Mucosa of stomach (tissue), 1 donor: ENCODE measurements around the gene EIF1AD.
"Not testable (repeated sequence)": the region's sequence is repeated elsewhere in the genome, so short reads cannot be mapped to it uniquely, and the experiment has no call there.

Source experiments
- H3K27me3 ChIP-seq: one replicate; pipeline ENCODE4 v1.7.0; 2013; ENCODE audit warnings: mild to moderate bottlenecking, low read length; ENCODE audit not compliant: control insufficient read depth, insufficient read depth
- H3K36me3 ChIP-seq: one replicate; pipeline ENCODE4 v1.7.0; 2013; ENCODE audit warnings: low read length; ENCODE audit not compliant: control insufficient read depth, insufficient read depth
- H3K4me1 ChIP-seq: one replicate; pipeline ENCODE4 v1.7.0; 2013; ENCODE audit warnings: mild to moderate bottlenecking, low read length; ENCODE audit not compliant: control insufficient read depth, insufficient read depth
- H3K4me3 ChIP-seq: one replicate; pipeline ENCODE4 v1.7.0; 2013; ENCODE audit warnings: low read length
- H3K9ac ChIP-seq: one replicate; pipeline ENCODE4 v1.7.0; 2013; ENCODE audit warnings: mild to moderate bottlenecking, low read length, moderate library complexity
- H3K9me3 ChIP-seq: one replicate; pipeline ENCODE4 v1.7.0; 2013; ENCODE audit warnings: mild to moderate bottlenecking, low read length, moderate library complexity; ENCODE audit not compliant: control insufficient read depth
- donor health status: Pancreatic carcinoma.

EIF1AD gene

DNA sequence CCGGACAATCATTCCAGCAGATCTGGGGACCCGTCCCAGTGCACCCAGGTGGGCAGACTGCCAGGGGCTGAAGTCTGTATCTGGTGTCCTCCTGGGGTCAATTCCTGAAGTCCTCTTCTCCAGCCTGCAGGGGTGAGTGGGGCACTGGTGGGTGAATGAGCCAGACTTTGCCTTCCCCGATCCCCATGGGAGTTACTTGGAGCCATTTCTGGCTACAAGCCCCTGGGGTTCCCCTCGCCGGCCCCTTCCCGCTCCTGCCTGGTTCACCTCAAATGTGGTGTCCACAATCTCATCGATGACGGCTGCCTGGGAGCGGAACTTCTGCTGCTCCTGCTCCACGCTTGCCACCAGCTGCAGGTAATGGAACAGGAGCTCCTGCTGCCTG, 14.8 kb upstream of the EIF1AD start:
- peaks cover 22% of the 10 kb centered on the region for H3K27me3 ChIP-seq
- H3K4me3 ChIP-seq = no peak overlapping the region
- H3K4me1 ChIP-seq = no peaks in the 10 kb centered on the region
- no peaks in the 10 kb centered on the region for H3K36me3 ChIP-seq
- H3K9ac ChIP-seq = no peak overlapping the region
- H3K9me3 ChIP-seq = no peaks in the 10 kb centered on the region

DNA sequence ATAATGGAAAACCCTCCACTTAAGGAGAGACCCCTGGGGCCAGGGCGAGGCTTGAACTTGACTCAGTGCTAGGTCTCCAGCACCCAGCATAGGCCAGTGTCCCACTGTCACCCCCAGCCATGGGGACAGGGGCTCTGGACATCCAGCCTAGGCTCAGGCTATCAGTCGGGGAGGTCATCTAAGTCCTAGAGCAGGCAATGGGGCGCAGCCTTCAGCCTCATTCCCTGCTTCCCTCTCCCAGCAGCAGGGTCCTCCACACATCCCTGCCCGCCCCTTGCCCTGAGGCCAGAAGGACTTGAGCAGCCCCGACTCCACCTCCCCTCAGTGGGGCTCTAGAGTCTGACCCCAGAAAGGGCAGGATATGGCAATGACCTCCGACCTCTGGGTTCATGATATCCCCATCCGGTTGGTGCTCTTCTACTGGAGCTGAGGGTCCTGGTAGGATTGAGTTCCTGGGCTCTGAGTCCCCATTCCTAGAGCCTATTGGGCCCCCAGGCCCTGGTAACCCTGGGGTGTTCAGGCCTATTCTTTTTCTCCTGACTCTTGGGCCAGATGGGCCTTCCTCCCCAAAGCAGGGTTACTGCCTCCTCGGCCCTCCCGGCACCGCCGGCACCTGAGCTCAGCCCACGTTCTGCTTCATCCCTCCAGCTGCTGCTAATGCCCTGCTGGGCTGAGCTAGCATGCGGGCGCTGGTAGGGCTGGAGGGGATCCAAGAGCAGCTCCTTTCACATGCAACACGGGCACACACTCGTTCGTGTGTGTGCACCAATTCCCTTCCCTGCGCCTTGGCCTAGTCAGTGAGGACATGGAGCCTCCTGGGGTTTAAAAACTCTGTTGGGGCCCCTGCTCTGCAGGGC, 14.2 kb upstream of the EIF1AD start:
- Histone ChIP-seq H3K4me3 (no peak overlapping the region), H3K27me3 (peaks cover 26% of the 10 kb centered on the region), H3K9me3 (no peaks in the 10 kb centered on the region), H3K36me3 (no peaks in the 10 kb centered on the region), H3K4me1 (no peaks in the 10 kb centered on the region), H3K9ac (no peak overlapping the region)

GRCh38 chr11:66015454-66015881, 13.5 kb upstream of the EIF1AD start:
- no peak overlapping the region for H3K9ac ChIP-seq
- H3K27me3 ChIP-seq = peaks cover 31% of the 10 kb centered on the region
- no peaks in the 10 kb centered on the region for H3K36me3 ChIP-seq
- no peaks in the 10 kb centered on the region for H3K4me1 ChIP-seq
- no peaks in the 10 kb centered on the region for H3K9me3 ChIP-seq
- H3K4me3 ChIP-seq = no peak overlapping the region

GRCh38 chr11:66014804-66015453, 13.0 kb upstream of the EIF1AD start:
- Histone ChIP-seq H3K9me3 (no peaks in the 10 kb centered on the region), H3K36me3 (no peaks in the 10 kb centered on the region), H3K4me3 (no peak overlapping the region), H3K9ac (no peak overlapping the region), H3K27me3 (peaks cover 36% of the 10 kb centered on the region), H3K4me1 (no peaks in the 10 kb centered on the region)

- H3K4me1 ChIP-seq = no peaks in the 10 kb centered on the region
- no peaks in the 10 kb centered on the region for H3K36me3 ChIP-seq
- peaks cover 38% of the 10 kb centered on the region for H3K27me3 ChIP-seq
- no peak overlapping the region for H3K4me3 ChIP-seq
- H3K9me3 ChIP-seq = no peaks in the 10 kb centered on the region
- H3K9ac ChIP-seq = no peak overlapping the region
Measured at GRCh38 chr11:66013762-66014100, 11.8 kb upstream of the EIF1AD start.

DNA sequence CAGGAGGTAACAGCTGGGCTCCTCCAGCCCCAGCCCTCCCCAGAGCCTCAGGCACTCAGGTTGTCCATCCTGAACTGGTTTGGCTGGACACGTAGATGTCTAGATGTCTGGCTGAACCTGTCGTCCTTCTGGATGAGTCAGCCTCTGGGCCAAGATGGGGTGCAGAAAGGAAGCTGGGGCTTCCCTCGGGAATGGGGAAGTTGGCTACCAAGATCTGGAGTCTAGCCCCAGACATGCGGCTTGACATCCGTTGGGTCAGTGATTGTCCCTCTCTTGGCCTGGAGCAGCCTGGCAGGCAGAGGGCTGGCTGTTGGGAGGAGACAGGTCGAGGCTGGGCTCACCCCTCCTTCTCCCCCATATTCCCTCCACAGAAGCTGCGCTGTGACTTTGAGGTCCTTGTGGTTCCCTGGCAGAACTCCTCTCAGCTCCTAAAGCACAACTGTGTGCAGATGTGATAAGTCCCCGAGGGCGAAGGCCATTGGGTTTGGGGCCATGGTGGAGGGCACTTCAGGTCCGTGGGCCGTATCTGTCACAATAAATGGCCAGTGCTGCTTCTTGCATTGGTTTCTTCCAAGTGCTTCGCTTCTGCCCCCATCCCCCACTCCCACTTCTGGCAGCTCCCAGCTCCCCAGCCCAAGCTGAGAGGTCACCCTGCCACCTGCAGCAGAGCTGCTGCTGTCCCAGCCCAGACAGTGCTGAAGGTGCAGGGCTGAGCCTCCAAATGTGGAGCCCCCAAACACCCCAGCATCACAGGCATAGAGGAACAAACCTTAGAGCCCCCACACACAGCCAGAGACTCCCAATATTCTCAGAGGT, 11.2 kb upstream of the EIF1AD start:
- Histone ChIP-seq H3K36me3 (no peaks in the 10 kb centered on the region), H3K27me3 (peaks cover 38% of the 10 kb centered on the region), H3K9ac (no peak overlapping the region), H3K9me3 (no peaks in the 10 kb centered on the region), H3K4me3 (no peak overlapping the region), H3K4me1 (no peaks in the 10 kb centered on the region)

GRCh38 chr11:66012371-66012945, 10.5 kb upstream of the EIF1AD start:
- Histone ChIP-seq H3K4me1 (no peaks in the 10 kb centered on the region), H3K4me3 (no peak overlapping the region), H3K9ac (no peak overlapping the region), H3K9me3 (no peaks in the 10 kb centered on the region), H3K36me3 (no peaks in the 10 kb centered on the region), H3K27me3 (peaks cover 38% of the 10 kb centered on the region)

- H3K9me3 ChIP-seq = no peaks in the 10 kb centered on the region
Measured at GRCh38 chr11:66011785-66012303, 9.9 kb upstream of the EIF1AD start, which contains the start of gene CST6. CST6 (plus strand) TSS chr11:66012008; CDS start chr11:66012045, 37 bp downstream.

DNA sequence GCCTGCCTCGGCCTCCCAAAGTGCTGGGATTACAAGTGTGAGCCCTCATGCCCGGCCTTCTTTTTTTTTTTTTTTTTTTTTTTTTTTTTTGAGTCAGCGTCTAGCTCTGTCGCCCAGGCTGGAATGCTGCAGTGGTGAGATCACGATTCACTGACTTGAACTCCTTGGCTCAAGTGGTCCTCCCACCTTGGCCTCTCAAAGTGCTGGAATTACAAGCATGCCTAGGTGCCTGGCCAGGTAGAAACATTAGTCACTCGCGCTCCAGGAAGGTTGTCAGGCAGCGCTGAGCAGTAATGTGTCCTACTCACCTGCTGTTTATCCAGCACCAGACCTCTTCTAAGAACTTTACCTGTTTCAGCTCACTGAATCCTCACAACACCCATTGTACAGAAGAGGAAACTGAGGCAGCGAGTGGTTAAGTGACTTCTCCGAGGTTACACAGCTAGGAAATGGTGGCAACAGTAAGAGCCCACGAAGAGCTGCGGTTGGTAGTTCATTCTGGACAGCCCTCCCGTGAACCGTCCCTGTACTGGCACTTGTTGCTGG, 9.4 kb upstream of the EIF1AD start:
- Histone ChIP-seq H3K27me3 (peaks cover 38% of the 10 kb centered on the region), H3K4me3 (no peak overlapping the region), H3K36me3 (no peaks in the 10 kb centered on the region), H3K4me1 (no peaks in the 10 kb centered on the region), H3K9me3 (no peaks in the 10 kb centered on the region), H3K9ac (no peak overlapping the region)

More at GRCh38 chr11:66011785-66012303, 9.9 kb upstream of the EIF1AD start, which contains the start of gene CST6:
- Histone ChIP-seq H3K27me3 (peaks cover 38% of the 10 kb centered on the region), H3K4me3 (no peak within 1 kb of the TSS), H3K9ac (no peak within 1 kb of the TSS), H3K4me1 (no peaks in the 10 kb centered on the region), H3K36me3 (no peaks in the 10 kb centered on the region)

DNA sequence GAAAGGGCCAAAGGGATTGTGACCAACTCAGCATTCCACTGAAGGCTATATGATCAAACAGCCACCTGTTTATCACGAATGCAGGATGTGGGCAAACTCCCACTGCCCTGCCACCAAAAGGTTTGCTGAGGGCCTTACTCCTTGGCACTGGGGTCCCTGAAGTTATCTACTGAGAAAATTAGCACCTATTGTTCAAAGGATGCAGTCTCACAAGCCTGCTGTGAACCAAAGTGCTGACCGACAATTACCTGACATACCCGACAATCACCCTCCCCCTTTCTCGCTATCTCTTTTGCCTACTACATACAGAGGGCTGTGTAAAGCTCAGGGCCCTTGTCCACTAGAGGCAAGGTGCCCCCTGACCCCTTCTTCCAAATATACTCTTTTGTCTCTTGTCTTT, 8.1 kb upstream of the EIF1AD start:
- not testable (repeated sequence) for H3K4me3 ChIP-seq, H3K36me3 ChIP-seq, H3K4me1 ChIP-seq, H3K9ac ChIP-seq, H3K9me3 ChIP-seq
- peaks cover 38% of the 10 kb centered on the region for H3K27me3 ChIP-seq

GRCh38 chr11:66008468-66009101, 6.6 kb upstream of the EIF1AD start:
- no peaks in the 10 kb centered on the region for H3K9me3 ChIP-seq
- H3K4me3 ChIP-seq = no peak overlapping the region
- H3K27me3 ChIP-seq = peaks cover 35% of the 10 kb centered on the region
- H3K4me1 ChIP-seq = no peaks in the 10 kb centered on the region
- H3K9ac ChIP-seq = no peak overlapping the region
- peaks cover 5% of the 10 kb centered on the region for H3K36me3 ChIP-seq
